GM10266 (cell line): ENCODE measurements around the gene HAGH.

Experiments
- DNase-seq: peaks from one replicate; pipeline ENCODE4 v3.0.0; 2012; ENCODE audit errors: extremely low spot score
- TF ChIP-seq, protein P1 (sequence below): IDR thresholded peaks from 2 replicates; pipeline ENCODE4 v1.5.1; 2012; ENCODE audit warnings: mild to moderate bottlenecking, low read depth; ENCODE audit not compliant: control insufficient read depth, insufficient read depth; ENCODE audit errors: missing control alignments

HAGH gene

DNA sequence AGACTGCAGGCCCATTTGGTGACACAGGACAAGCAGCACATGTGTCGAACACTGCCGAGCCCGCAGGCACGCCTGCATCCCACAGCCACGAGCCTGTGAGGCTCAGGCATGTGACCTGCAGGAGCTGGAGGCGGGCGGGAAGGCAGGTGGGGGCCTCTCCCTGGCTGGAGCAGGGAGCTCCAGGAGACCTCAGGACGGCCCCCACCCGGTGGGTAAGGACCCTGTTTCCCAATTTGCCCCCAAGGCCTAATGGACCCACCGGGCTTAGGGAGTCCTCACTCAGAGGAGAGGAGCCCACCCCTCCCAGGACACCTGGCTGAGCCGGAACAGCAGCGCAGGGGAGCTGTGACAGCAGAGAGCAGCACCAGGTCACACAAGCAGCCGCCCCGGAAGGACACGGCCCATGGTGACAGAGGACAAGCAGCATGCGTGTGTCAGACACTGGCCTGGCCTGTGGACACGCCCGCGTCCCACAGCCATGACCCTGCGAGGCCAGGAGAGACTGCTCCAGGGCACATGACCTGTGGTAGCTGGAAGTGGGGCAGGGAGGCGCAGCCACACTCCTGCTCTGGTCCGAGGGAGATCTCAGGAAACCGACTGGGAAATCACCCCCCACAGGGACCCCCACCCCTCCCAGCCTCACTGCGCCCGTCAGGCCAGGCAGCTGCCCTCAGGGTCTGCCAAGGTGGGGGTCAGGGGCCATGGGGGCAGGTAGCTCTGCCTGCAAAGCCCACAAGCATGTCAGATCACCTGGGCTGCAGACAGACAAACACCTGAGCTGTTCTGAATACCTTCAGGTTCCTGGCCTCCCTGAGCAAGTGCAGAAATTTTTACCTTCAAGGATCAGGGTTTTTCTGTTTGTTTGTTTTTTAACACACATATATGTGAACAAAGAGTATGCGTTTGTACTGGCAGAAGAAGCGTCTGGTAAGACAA is 46.6 kb downstream of the HAGH start:
- TF ChIP-seq, protein P1, sequence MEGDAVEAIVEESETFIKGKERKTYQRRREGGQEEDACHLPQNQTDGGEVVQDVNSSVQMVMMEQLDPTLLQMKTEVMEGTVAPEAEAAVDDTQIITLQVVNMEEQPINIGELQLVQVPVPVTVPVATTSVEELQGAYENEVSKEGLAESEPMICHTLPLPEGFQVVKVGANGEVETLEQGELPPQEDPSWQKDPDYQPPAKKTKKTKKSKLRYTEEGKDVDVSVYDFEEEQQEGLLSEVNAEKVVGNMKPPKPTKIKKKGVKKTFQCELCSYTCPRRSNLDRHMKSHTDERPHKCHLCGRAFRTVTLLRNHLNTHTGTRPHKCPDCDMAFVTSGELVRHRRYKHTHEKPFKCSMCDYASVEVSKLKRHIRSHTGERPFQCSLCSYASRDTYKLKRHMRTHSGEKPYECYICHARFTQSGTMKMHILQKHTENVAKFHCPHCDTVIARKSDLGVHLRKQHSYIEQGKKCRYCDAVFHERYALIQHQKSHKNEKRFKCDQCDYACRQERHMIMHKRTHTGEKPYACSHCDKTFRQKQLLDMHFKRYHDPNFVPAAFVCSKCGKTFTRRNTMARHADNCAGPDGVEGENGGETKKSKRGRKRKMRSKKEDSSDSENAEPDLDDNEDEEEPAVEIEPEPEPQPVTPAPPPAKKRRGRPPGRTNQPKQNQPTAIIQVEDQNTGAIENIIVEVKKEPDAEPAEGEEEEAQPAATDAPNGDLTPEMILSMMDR: no peak
- DNase-seq: no peak

DNA sequence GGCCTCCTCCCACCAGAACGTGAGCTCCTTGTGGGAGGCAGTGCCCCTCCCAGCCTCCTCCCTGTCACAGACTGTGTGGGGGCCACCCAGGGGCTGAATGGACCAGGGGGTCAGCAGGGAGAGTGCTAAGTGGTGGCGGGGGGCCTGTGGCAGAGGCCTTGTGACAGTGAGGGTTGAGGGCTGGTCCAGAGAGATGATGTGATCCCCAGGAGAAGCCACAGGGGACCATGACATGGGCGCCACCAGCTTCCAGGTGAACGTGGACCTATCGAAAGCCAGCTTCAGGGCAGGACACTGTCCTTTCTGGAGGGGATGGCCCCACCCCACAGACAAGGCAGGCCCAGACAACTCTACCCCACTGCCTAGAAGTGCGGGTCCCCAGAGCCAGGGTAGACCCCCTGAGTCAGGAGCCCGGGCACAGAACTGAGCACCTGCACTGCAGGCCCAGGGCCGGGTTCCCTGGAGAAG is 47.4 kb downstream of the HAGH start:
- DNase-seq: no peak
- TF ChIP-seq, protein P1: no peak

DNA sequence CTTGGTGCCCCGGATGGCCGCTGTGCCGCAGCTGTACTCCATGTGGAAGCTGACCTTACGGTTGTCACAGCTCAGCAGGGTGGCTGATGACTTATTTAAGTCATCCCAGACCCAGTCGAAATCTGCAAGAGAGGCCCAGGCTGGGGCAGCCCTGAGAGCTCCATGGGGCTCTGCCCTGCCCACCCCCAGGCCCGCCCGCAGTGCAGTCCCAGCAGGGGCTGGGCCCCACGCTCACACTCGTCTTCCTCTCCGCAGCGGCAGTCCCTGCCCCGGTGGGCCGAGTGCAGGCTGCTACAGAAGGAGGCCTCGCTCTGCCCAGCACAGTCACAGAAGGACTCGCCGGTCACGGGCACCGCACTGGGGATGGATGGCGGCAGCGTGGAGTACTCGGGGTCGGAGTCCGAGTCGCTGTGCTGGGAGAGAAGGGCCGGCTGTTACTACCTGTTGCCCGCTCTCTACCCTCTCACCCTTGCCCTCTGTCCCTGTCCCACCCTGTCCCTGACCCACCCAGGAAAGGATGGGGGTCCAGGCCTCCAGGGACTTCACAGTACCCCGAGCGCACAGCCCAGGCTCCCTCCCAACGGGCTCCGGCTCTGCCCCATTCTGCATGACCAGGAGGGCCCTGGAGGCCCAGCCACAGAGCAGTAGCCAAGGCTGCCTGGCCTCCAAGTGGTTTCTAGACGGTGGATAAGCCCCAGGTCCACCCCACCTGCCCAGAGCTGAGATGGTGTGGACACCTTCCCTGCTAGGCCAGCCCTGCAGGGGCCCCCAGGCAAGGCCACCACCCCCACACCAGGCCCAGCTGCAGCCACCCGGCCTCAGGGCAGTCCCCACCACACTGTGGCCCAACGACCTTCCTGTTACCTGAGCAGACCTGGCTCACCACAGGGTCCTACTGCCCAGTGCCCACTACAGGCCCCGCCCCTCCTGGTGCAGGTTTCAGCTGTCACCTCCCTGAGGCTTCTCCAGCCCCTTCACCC is 48.1 kb downstream of the HAGH start:
- no peak for DNase-seq
- TF ChIP-seq, protein P1: no peak

DNA sequence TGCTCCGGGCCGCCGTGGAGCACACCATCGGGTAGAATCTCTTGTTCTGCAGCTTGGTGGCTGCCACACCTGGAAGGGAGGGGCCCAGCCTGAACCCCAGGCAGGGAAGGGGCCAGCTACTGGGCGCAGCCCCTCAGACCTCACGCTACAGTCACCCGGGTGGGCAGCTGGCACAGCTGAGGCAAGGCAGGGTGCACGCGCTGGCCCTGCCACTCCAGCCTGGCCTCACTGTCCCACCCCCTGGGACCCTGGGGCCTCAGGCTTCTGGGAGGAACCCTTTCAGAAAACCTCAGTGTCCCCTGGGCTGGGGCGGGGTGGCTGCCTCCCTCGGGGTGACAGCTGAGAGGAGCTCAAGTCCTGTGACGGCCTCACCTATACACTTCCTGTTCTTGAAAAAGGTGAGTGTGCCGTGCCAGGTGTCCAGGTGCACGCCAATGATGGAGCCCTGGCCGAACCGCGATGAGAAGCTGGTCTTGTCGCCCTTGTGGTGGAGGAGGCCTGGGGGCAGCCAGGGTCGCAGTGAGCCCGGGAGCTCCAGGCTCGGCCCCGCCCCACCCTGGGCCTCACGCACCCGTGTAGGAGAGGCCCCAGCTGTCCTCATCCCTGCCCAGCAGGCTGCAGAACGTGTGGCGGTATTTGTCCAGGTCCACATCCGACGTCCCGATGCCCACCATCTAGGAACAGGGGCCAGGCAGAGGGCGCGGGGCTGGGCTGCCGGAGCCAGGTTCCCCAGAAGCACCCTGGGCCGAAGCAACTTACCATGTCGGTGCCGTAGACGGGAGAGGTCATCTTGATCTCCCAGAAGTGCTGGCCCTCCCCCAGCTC is 49.0 kb downstream of the HAGH start:
- DNase-seq: no peak
- TF ChIP-seq, protein P1: no peak

DNA sequence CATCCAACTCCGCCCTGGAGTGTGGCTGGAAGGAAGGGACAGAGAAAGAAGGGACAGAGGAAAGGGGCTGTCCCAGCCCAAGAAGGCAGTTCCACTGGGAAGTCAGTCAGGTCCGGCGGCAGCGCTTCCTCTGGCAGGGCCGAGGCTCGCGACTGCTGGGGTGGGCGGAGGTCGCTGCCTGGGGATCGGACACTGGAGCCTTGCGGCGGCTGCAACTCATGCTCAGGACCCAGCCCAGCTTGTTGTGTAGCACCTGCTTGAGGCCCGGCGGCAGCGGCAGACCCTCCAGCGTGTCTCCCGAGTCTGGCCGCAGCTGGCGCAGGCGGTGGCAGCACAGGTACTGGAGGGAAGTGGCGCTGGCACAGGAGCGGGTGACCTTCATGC is 49.6 kb downstream of the HAGH start:
- DNase-seq: no peak
- TF ChIP-seq, protein P1: no peak

DNA sequence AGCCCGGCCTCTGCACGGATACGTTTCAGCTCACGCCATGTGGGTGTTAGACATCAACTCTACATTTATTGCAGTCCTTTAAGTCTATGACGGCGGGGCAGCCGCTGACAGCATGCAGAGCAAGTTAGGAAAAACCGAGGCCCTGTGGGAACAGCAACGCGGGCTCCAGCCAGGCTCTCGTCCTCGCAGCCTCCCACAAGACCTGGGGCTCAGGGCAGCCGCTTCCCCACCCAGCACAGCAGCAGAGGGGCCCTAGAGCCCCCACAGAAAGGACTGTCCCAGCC is 50.0 kb downstream of the HAGH start:
- TF ChIP-seq, protein P1: no peak
- DNase-seq: no peak
